Calu3 (cell line): ENCODE measurements around the gene CFAP99. TPM values are rescaled to one million over a fixed set of nuclear protein-coding genes. Genes with fewer than 3 reads are reported as not detected.

Source experiments
- BruUV-seq: library from RNA; stranded (reverse); fragments of 400-500 nt; replicated peaks from 2 replicates; lab custom pipeline; 2021; lab: Mats Ljungman, UMichigan
- CTCF ChIA-PET: fragments of 300-600 bp; sonication (Branson Sonifier 250); formaldehyde crosslinking; loops from one replicate; lab custom pipeline; 2022; ENCODE audit warnings: antibody characterized with exemption; lab: Charles Lee
- DNase-seq: peaks from one replicate; pipeline ENCODE4 v3.0.0; 2022
- H3K27ac Mint-ChIP-seq: one replicate; pipeline ENCODE4 v1.8.0; 2022; ENCODE audit warnings: mixed read lengths; ENCODE audit not compliant: unreplicated experiment
- H3K27me3 Mint-ChIP-seq: one replicate; pipeline ENCODE4 v1.8.0; 2022; ENCODE audit warnings: mixed read lengths; ENCODE audit not compliant: unreplicated experiment
- H3K36me3 Mint-ChIP-seq: one replicate; pipeline ENCODE4 v1.8.0; 2022; ENCODE audit warnings: mild to moderate bottlenecking, moderate library complexity, mixed read lengths; ENCODE audit not compliant: insufficient read depth, unreplicated experiment
- H3K4me1 Mint-ChIP-seq: one replicate; pipeline ENCODE4 v1.8.0; 2022; ENCODE audit warnings: mild to moderate bottlenecking, low read depth, mixed read lengths; ENCODE audit not compliant: unreplicated experiment
- H3K4me3 Mint-ChIP-seq: one replicate; pipeline ENCODE4 v1.8.0; 2022; ENCODE audit warnings: mild to moderate bottlenecking, low read depth, moderate library complexity, mixed read lengths; ENCODE audit not compliant: unreplicated experiment
- H3K9me3 Mint-ChIP-seq: one replicate; pipeline ENCODE4 v1.8.0; 2022; ENCODE audit warnings: low read depth, mixed read lengths; ENCODE audit not compliant: unreplicated experiment
- CTCF ChIP-seq: fragments of 200-600 bp; IDR thresholded peaks from one replicate; pipeline ENCODE4 v1.8.0; 2022; ENCODE audit warnings: antibody characterized with exemption; ENCODE audit not compliant: unreplicated experiment
- intact Hi-C: fragments of 100-400 bp; cut with micrococcal nuclease; formaldehyde crosslinking; loops from one replicate; pipeline ENCODE4 v1.10.0; 2022; ENCODE audit not compliant: unreplicated experiment
- total RNA-seq: library from RNA; stranded (reverse); gene quantifications from 2 replicates; pipeline ENCODE4 v1.2.3, GENCODE V29; 2022

CFAP99 gene
- total RNA-seq, 1 experiment from 2014 or later: not detected

DNA sequence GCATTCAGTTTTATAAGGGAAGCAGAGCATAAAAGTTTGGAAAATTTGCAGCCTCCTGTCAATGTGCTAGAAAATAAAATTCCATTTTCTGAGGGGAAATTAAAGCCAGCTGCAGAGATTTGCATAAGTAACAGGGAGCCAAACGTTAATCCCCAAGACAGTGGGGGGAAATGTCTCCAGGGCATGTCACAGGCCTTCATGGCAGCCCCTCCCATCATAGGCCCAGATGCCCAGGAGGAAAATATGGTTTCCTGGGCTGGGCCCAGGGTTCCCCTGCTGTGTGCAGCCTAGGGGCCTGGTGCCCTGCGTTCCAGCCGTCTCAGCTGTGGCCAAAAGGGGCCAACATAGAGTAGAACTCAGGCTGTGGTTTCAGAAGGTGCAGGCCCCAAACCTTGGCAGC is 59.5 kb downstream of the CFAP99 start:
- DNase-seq: no peak
- no TSS peak for BruUV-seq
- Mint-ChIP-seq H3K9me3 (no peaks in the 10 kb centered on the region), H3K27me3 (no peaks in the 10 kb centered on the region), H3K4me3 (no peak overlapping the region), H3K36me3 (peaks cover 19% of the 10 kb centered on the region), H3K27ac (no peak overlapping the region), H3K4me1 (peaks cover 41% of the 10 kb centered on the region)
- intact Hi-C loops: no loop called here
- TF ChIP-seq CTCF: no peak
- CTCF ChIA-PET: no interaction called here

DNA sequence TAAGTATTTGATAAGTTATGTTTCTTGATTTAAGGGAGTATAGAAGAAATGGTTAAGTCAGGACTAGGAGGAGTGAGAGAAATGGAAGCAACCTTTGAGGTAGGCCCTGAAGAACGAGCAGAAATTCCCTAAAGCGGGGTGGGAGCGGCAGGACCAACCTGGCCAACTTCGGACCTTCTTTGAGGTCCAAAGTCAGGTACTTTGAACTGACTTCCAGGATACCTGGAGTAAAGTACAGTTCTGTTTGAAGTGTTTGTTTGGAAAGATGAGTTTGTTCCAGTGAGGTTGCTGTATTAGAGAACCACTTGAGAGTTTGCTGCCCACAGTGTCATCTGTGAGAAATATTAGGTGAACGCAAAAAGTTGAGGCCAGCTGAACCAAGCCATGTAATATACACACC is 61.9 kb downstream of the CFAP99 start:
- peaks cover 13% of the 10 kb centered on the region for H3K36me3 Mint-ChIP-seq
- BruUV-seq: no TSS peak
- no peaks in the 10 kb centered on the region for H3K9me3 Mint-ChIP-seq
- no peak overlapping the region for H3K4me3 Mint-ChIP-seq
- intact Hi-C loops: no loop called here
- H3K4me1 Mint-ChIP-seq: peaks cover 52% of the 10 kb centered on the region
- DNase-seq: no peak
- TF ChIP-seq CTCF: no peak
- CTCF ChIA-PET: interaction anchor here (0.6 to 0.7 kb wide), 2 partner anchors 10 to 153 kb away, joined by 3 to 4 read pairs; no protein-coding TSS in a partner anchor
- H3K27me3 Mint-ChIP-seq: no peaks in the 10 kb centered on the region
- no peak overlapping the region for H3K27ac Mint-ChIP-seq

GRCh38 chr4:2482192-2482591 is 63.4 kb downstream of the CFAP99 start:
- Mint-ChIP-seq H3K27ac (no peak overlapping the region), H3K36me3 (peaks cover 5% of the 10 kb centered on the region), H3K27me3 (no peaks in the 10 kb centered on the region), H3K4me3 (no peak overlapping the region), H3K4me1 (peaks cover 45% of the 10 kb centered on the region), H3K9me3 (no peaks in the 10 kb centered on the region)
- no peak for DNase-seq
- intact Hi-C loops: no loop called here
- CTCF ChIA-PET: interaction anchor here (0.6 kb wide), 1 partner anchor 130 kb away, joined by 3 read pairs; no protein-coding TSS in a partner anchor
- TF ChIP-seq CTCF: no peak
- BruUV-seq: no TSS peak

DNA sequence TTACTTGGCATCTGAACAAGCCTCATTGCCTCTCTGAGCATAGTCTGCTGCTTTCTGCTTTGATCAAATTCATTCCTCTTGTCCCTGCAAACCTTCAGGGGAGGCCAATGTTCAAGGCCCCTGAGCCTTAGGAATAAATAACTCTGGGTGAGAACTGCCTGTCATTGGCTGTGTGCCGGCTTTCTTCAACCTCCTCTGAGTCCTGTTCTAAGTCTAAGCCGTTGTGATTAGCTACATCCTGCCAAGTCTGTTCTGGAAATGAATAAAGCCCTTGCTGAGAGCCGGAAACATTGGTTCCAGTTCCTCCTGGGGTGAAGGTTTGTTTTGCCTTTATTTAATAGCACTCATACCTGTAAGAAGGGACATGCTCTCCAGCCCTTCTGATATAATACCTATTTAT is 63.9 kb downstream of the CFAP99 start:
- Mint-ChIP-seq H3K4me3 (no peak overlapping the region), H3K36me3 (peaks cover 5% of the 10 kb centered on the region), H3K27ac (no peak overlapping the region), H3K27me3 (no peaks in the 10 kb centered on the region), H3K9me3 (no peaks in the 10 kb centered on the region), H3K4me1 (peaks cover 41% of the 10 kb centered on the region)
- DNase-seq: no peak
- CTCF ChIA-PET: interaction anchor here (0.6 kb wide), 1 partner anchor 129 kb away, joined by 3 read pairs; no protein-coding TSS in a partner anchor
- TF ChIP-seq CTCF: no peak
- intact Hi-C loops: no loop called here
- BruUV-seq: no TSS peak
